HepG2 (cell line): Measurements from ENCODE around the gene CES3. TPM values are rescaled to one million over a fixed set of nuclear protein-coding genes. Genes with fewer than 3 reads are reported as not detected.

Experiments used
- FIP1L1 ChIP-seq: fragments of 200-400 bp; formaldehyde crosslinking; IDR thresholded peaks from 2 replicates; pipeline ENCODE4 v1.6.1; 2018; ENCODE audit warnings: low read depth, mild to moderate bottlenecking, low read length, moderate library complexity, borderline replicate concordance; ENCODE audit not compliant: insufficient read depth
- FOSL2 ChIP-seq: sonication (generic); formaldehyde crosslinking; IDR thresholded peaks from 2 replicates; pipeline ENCODE4 v1.4.0; 2020; ENCODE audit warnings: missing genetic modification reagents
- FOXA1 ChIP-seq, 2 experiments: fragments of 450-650 bp in 1 of 2; sonication (generic) in 1 of 2; formaldehyde crosslinking in 1 of 2; IDR thresholded peaks; 2 replicates each; pipeline versions ENCODE4 v1.4.0 to v1.6.1; 2016 to 2020; ENCODE audit warnings: missing genetic modification reagents in 1 of 2
- FOXP4 ChIP-seq: sonication (generic); formaldehyde crosslinking; IDR thresholded peaks from 2 replicates; pipeline ENCODE4 v1.4.0; 2020; ENCODE audit warnings: missing genetic modification reagents
- GABPA ChIP-seq, 2 experiments: IDR thresholded peaks; 2 replicates each; pipeline ENCODE4 v1.6.1; 2011 to 2016; ENCODE audit warnings: low read depth in 2 of 2, low read length in 1 of 2, missing biosample characterization in 1 of 2, missing genetic modification characterization in 1 of 2
- GATAD2A ChIP-seq: IDR thresholded peaks from 2 replicates; pipeline ENCODE4 v1.6.1; 2016
- JUNB ChIP-seq: sonication (generic); formaldehyde crosslinking; IDR thresholded peaks from 2 replicates; pipeline ENCODE4 v1.8.0; 2022; ENCODE audit warnings: missing genetic modification reagents, mild to moderate bottlenecking, borderline replicate concordance
- MAF1 ChIP-seq: sonication (generic); formaldehyde crosslinking; IDR thresholded peaks from 2 replicates; pipeline ENCODE4 v1.5.0; 2020; ENCODE audit warnings: missing genetic modification reagents, borderline replicate concordance
- MED13 ChIP-seq: sonication (generic); formaldehyde crosslinking; IDR thresholded peaks from 2 replicates; pipeline ENCODE4 v1.5.0; 2020; ENCODE audit warnings: missing genetic modification reagents
- NFE2L2 ChIP-seq: fragments of 150-350 bp; IDR thresholded peaks from 2 replicates; pipeline ENCODE4 v1.6.1; 2014; ENCODE audit warnings: low read length
- RFXAP ChIP-seq: sonication (generic); formaldehyde crosslinking; IDR thresholded peaks from 2 replicates; pipeline ENCODE4 v1.4.0; 2020; ENCODE audit warnings: missing genetic modification reagents, borderline replicate concordance
- SAFB2 ChIP-seq: sonication (generic); formaldehyde crosslinking; IDR thresholded peaks from 2 replicates; pipeline ENCODE4 v1.5.1; 2020; ENCODE audit warnings: missing genetic modification reagents, low read depth, mild to moderate bottlenecking, borderline replicate concordance
- SATB2 ChIP-seq: sonication (generic); formaldehyde crosslinking; IDR thresholded peaks from 2 replicates; pipeline ENCODE4 v1.5.0; 2020; ENCODE audit warnings: missing genetic modification reagents
- SNRNP70 ChIP-seq: fragments of 200-400 bp; formaldehyde crosslinking; IDR thresholded peaks from 2 replicates; pipeline ENCODE4 v1.6.1; 2017; ENCODE audit warnings: mild to moderate bottlenecking, low read depth, low read length, moderate library complexity
- SRSF9 ChIP-seq: fragments of 200-400 bp; formaldehyde crosslinking; IDR thresholded peaks from 2 replicates; pipeline ENCODE4 v1.6.1; 2018; ENCODE audit warnings: borderline replicate concordance, mild to moderate bottlenecking, low read depth, low read length; ENCODE audit not compliant: insufficient read depth, poor library complexity, severe bottlenecking
- ZC3H13 ChIP-seq: sonication (generic); formaldehyde crosslinking; IDR thresholded peaks from 2 replicates; pipeline ENCODE4 v1.8.1; 2023; ENCODE audit warnings: mild to moderate bottlenecking, missing genetic modification reagents, moderate library complexity
- ZFX ChIP-seq: sonication (generic); formaldehyde crosslinking; IDR thresholded peaks from 2 replicates; pipeline ENCODE4 v1.4.0; 2020; ENCODE audit warnings: mild to moderate bottlenecking, low read depth, missing genetic modification reagents, moderate library complexity
- ZMAT3 ChIP-seq: sonication (generic); formaldehyde crosslinking; conservative IDR thresholded peaks from 2 replicates; pipeline ENCODE4 v1.7.0; 2021; ENCODE audit warnings: missing genetic modification reagents
- ZMYM4 ChIP-seq: sonication (generic); formaldehyde crosslinking; IDR thresholded peaks from 2 replicates; pipeline ENCODE4 v1.8.1; 2023; ENCODE audit warnings: mild to moderate bottlenecking, missing genetic modification reagents
- ZNF264 ChIP-seq: sonication (generic); formaldehyde crosslinking; IDR thresholded peaks from 2 replicates; pipeline ENCODE4 v1.4.0; 2020; ENCODE audit warnings: missing genetic modification reagents
- ZNF281 ChIP-seq: sonication (generic); formaldehyde crosslinking; IDR thresholded peaks from 2 replicates; pipeline ENCODE4 v1.4.0; 2020; ENCODE audit warnings: missing genetic modification reagents, borderline replicate concordance
- ZNF362 ChIP-seq: sonication (generic); formaldehyde crosslinking; IDR thresholded peaks from 2 replicates; pipeline ENCODE4 v1.4.0; 2020; ENCODE audit warnings: missing genetic modification reagents, mild to moderate bottlenecking, borderline replicate concordance
- ZNF746 ChIP-seq: sonication (generic); formaldehyde crosslinking; IDR thresholded peaks from 2 replicates; pipeline ENCODE4 v1.8.0; 2022; ENCODE audit warnings: mild to moderate bottlenecking, missing genetic modification reagents
- polyA plus RNA-seq, 8 experiments: library from polyadenylated mRNA; depleted of rRNA in 3 of 8; stranded (reverse) in 7 of 8; unstranded in 1 of 8; fragments of >200 nt; fragmentation: Illumina TruSeq in 4 of 8; extraction: Trizol in 4 of 8; gene quantifications; 2 replicates each; pipeline versions ENCODE4 v1.2.1 to v1.2.3, GENCODE V29; 2011 to 2016; ENCODE audit warnings: low read depth in 4 of 8, missing spikeins in 1 of 8, mixed read lengths in 1 of 8; ENCODE audit not compliant: insufficient read depth in 1 of 8
- total RNA-seq, 5 experiments: library from RNA; depleted of rRNA; stranded (reverse); fragments of >200 nt; fragmentation: Illumina TruSeq; extraction: Trizol; gene quantifications; 2 replicates each; pipeline ENCODE4 v1.2.3, GENCODE V29; 2016; ENCODE audit warnings: low read depth in 1 of 5

CES3 gene
- total and polyA plus RNA-seq, 2 of the 13 experiments (the other 11 are each of a cell fraction or from before 2014, with no cell fraction given), result 6.6 to 17.4 TPM

GRCh38 chr16:66937725-66938337 is 23.2 kb upstream of the CES3 start (continued):
- no peak for TF ChIP-seq MAF1 (CRISPR knock-in tag)
- no peak for TF ChIP-seq ZNF746 (CRISPR knock-in tag)
- no peak for TF ChIP-seq SATB2 (CRISPR knock-in tag)
- TF ChIP-seq SRSF9, result no peak
- no peak for TF ChIP-seq SNRNP70
- TF ChIP-seq FOSL2 (CRISPR knock-in tag), result peak; percentile 16; the same call in 1 of the 2 replicates
- TF ChIP-seq GABPA (IDR thresholded peaks at IDR 0.05; ENCODE audit: low read depth, low read length), result no peak; the same call in 1 of the 2 replicates
- TF ChIP-seq GABPA (CRISPR knock-in tag; IDR thresholded peaks at IDR 0.05; ENCODE audit: low read depth), result peak; percentile 57
- TF ChIP-seq GATAD2A (CRISPR knock-in tag), result 0 out of 2 replicates have a peak, but pooled peaks have one; percentile 17
- no peak for TF ChIP-seq FOXA1 (IDR thresholded peaks at IDR 0.05)
- peak; percentile 81 for TF ChIP-seq FOXA1 (CRISPR knock-in tag; IDR thresholded peaks at IDR 0.05)
- TF ChIP-seq FIP1L1, result no peak
- 0 out of 2 replicates have a peak, but pooled peaks have one; percentile 45 for TF ChIP-seq ZMAT3 (CRISPR knock-in tag)
- no peak for TF ChIP-seq JUNB
- TF ChIP-seq ZNF281 (CRISPR knock-in tag), result no peak
- TF ChIP-seq ZC3H13, result peak; percentile 57
- TF ChIP-seq ZFX (CRISPR knock-in tag), result 0 out of 2 replicates have a peak, but pooled peaks have one; percentile 40
- no peak for TF ChIP-seq ZMYM4 (CRISPR knock-in tag)
- TF ChIP-seq NFE2L2, result no peak
- no peak for TF ChIP-seq MED13
- TF ChIP-seq ZNF362 (CRISPR knock-in tag), result no peak
- TF ChIP-seq FOXP4 (CRISPR knock-in tag), result 0 out of 2 replicates have a peak, but pooled peaks have one; percentile 43
- TF ChIP-seq ZNF264, result 0 out of 2 replicates have a peak, but pooled peaks have one; percentile 7
- no peak for TF ChIP-seq SAFB2 (CRISPR knock-in tag)
- TF ChIP-seq RFXAP (CRISPR knock-in tag), result no peak
